Measurements from ENCODE around the gene ZDHHC4.

- TF ChIP-seq REST (IDR thresholded peaks at IDR 0.05; ENCODE audit: low read depth, low read length) (no peak), CTCF (IDR thresholded peaks at IDR 0.05) (no peak), TEAD4 (IDR thresholded peaks at IDR 0.05; ENCODE audit: borderline replicate concordance, insufficient read depth) (no peak), FOSL2 (IDR thresholded peaks at IDR 0.05; ENCODE audit: borderline replicate concordance, low read depth) (no peak), FOXJ3 (CRISPR knock-in tag; IDR thresholded peaks at IDR 0.05) (no peak)
Observed at GRCh38 chr7:6621195-6622133, 44.2 kb downstream of the ZDHHC4 start.
